Calu3 (cell line): ENCODE measurements around the gene GRP. TPM values are rescaled to one million over a fixed set of nuclear protein-coding genes. Genes with fewer than 3 reads are reported as not detected.

Experiments
- BruUV-seq: library from RNA; stranded (reverse); fragments of 400-500 nt; replicated peaks from 2 replicates; lab custom pipeline; 2021; lab: Mats Ljungman, UMichigan
- CTCF ChIA-PET: fragments of 300-600 bp; sonication (Branson Sonifier 250); formaldehyde crosslinking; loops from one replicate; lab custom pipeline; 2022; ENCODE audit warnings: antibody characterized with exemption; lab: Charles Lee
- DNase-seq: peaks from one replicate; pipeline ENCODE4 v3.0.0; 2022
- H3K27ac Mint-ChIP-seq: one replicate; pipeline ENCODE4 v1.8.0; 2022; ENCODE audit warnings: mixed read lengths; ENCODE audit not compliant: unreplicated experiment
- H3K27me3 Mint-ChIP-seq: one replicate; pipeline ENCODE4 v1.8.0; 2022; ENCODE audit warnings: mixed read lengths; ENCODE audit not compliant: unreplicated experiment
- H3K36me3 Mint-ChIP-seq: one replicate; pipeline ENCODE4 v1.8.0; 2022; ENCODE audit warnings: mild to moderate bottlenecking, moderate library complexity, mixed read lengths; ENCODE audit not compliant: insufficient read depth, unreplicated experiment
- H3K4me1 Mint-ChIP-seq: one replicate; pipeline ENCODE4 v1.8.0; 2022; ENCODE audit warnings: mild to moderate bottlenecking, low read depth, mixed read lengths; ENCODE audit not compliant: unreplicated experiment
- H3K4me3 Mint-ChIP-seq: one replicate; pipeline ENCODE4 v1.8.0; 2022; ENCODE audit warnings: mild to moderate bottlenecking, low read depth, moderate library complexity, mixed read lengths; ENCODE audit not compliant: unreplicated experiment
- H3K9me3 Mint-ChIP-seq: one replicate; pipeline ENCODE4 v1.8.0; 2022; ENCODE audit warnings: low read depth, mixed read lengths; ENCODE audit not compliant: unreplicated experiment
- intact Hi-C: fragments of 100-400 bp; cut with micrococcal nuclease; formaldehyde crosslinking; loops from one replicate; pipeline ENCODE4 v1.10.0; 2022; ENCODE audit not compliant: unreplicated experiment
- total RNA-seq: library from RNA; stranded (reverse); gene quantifications from 2 replicates; pipeline ENCODE4 v1.2.3, GENCODE V29; 2022
- TF ChIP-seq, protein P1 (sequence below): fragments of 200-600 bp; IDR thresholded peaks from one replicate; pipeline ENCODE4 v1.8.0; 2022; ENCODE audit warnings: antibody characterized with exemption; ENCODE audit not compliant: unreplicated experiment

The GRP gene
- total RNA-seq, 1 experiment from 2014 or later: not detected

DNA sequence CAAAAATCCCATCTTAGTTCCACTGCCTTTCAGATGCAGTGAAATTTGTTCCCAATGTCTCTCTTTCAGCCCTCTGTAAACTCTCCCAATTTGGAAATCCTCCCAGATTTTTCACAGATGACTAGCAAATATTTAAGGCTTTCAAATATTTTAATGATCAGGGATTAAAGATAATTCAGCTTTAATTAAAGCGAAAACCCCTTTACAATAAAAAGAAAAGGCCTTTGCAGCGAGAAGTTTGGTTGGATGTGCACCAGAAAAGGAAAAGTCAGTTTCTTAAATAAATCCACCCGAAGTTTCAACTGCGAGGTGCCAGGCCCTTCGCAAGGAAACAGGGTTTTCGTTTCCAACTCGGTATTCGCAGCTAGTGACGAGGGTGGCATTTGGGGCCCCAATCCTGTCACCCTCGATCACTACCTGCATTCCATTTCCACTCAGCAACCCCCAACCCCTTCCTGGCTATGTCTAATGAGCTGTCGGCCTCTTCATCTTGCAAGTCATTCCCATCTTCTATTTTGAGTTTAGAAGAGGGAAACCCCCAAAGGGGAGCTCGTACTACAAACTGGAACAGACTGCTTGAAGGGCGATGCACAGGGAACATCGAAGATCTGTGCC, 51.8 kb downstream of the GRP start:
- Mint-ChIP-seq H3K4me3 (no peak overlapping the region), H3K27me3 (peaks cover 96% of the 10 kb centered on the region), H3K27ac (no peak overlapping the region), H3K36me3 (peaks cover 5% of the 10 kb centered on the region), H3K4me1 (peaks cover 27% of the 10 kb centered on the region), H3K9me3 (no peaks in the 10 kb centered on the region)
- intact Hi-C loops: no loop called here
- CTCF ChIA-PET: interaction anchor here (0.7 to 1.9 kb wide), 2 partner anchors 11 to 131 kb away, joined by 3 to 4 read pairs; no protein-coding TSS in a partner anchor
- TF ChIP-seq, protein P1, sequence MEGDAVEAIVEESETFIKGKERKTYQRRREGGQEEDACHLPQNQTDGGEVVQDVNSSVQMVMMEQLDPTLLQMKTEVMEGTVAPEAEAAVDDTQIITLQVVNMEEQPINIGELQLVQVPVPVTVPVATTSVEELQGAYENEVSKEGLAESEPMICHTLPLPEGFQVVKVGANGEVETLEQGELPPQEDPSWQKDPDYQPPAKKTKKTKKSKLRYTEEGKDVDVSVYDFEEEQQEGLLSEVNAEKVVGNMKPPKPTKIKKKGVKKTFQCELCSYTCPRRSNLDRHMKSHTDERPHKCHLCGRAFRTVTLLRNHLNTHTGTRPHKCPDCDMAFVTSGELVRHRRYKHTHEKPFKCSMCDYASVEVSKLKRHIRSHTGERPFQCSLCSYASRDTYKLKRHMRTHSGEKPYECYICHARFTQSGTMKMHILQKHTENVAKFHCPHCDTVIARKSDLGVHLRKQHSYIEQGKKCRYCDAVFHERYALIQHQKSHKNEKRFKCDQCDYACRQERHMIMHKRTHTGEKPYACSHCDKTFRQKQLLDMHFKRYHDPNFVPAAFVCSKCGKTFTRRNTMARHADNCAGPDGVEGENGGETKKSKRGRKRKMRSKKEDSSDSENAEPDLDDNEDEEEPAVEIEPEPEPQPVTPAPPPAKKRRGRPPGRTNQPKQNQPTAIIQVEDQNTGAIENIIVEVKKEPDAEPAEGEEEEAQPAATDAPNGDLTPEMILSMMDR: no peak
- BruUV-seq: no TSS peak
- DNase-seq: no peak

DNA sequence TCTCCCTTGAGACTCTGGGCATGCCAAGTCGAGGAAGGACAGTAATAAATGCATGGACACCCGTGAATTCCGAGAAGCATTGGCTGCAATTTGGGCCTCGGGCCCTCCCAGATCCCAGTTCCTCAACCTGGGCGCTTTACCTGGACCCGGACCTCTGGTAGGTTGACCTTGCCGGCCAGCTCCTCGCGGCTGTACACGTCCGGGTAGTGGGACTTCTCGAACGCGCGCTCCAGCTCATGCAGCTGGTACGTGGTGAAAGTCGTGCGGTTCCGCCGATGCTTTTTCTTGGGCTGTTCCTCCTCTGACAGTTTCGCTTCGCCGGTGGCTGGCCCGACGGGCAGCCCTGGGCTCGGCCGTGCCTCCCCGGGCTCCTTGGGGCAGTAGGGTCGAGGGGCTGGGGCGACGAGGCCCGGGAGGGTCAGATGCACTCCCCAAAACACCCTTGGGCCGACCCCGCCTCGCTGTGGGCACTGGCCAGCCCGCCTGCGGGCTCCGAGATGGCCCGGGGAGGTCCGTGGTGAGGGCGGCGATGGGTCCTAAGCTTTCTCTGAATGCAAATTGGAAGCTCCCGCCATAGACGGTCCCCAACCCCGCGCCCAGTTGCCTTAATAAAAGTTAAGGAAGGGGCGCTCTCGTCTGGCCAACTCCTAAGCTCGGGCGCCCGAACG, 52.4 kb downstream of the GRP start:
- CTCF ChIA-PET: no interaction called here
- intact Hi-C loops: no loop called here
- no peak overlapping the region for H3K27ac Mint-ChIP-seq
- no peak for DNase-seq
- H3K9me3 Mint-ChIP-seq: no peaks in the 10 kb centered on the region
- peaks cover 96% of the 10 kb centered on the region for H3K27me3 Mint-ChIP-seq
- TF ChIP-seq, protein P1: no peak
- peaks cover 5% of the 10 kb centered on the region for H3K36me3 Mint-ChIP-seq
- no peak overlapping the region for H3K4me3 Mint-ChIP-seq
- no TSS peak for BruUV-seq
- peaks cover 25% of the 10 kb centered on the region for H3K4me1 Mint-ChIP-seq

DNA sequence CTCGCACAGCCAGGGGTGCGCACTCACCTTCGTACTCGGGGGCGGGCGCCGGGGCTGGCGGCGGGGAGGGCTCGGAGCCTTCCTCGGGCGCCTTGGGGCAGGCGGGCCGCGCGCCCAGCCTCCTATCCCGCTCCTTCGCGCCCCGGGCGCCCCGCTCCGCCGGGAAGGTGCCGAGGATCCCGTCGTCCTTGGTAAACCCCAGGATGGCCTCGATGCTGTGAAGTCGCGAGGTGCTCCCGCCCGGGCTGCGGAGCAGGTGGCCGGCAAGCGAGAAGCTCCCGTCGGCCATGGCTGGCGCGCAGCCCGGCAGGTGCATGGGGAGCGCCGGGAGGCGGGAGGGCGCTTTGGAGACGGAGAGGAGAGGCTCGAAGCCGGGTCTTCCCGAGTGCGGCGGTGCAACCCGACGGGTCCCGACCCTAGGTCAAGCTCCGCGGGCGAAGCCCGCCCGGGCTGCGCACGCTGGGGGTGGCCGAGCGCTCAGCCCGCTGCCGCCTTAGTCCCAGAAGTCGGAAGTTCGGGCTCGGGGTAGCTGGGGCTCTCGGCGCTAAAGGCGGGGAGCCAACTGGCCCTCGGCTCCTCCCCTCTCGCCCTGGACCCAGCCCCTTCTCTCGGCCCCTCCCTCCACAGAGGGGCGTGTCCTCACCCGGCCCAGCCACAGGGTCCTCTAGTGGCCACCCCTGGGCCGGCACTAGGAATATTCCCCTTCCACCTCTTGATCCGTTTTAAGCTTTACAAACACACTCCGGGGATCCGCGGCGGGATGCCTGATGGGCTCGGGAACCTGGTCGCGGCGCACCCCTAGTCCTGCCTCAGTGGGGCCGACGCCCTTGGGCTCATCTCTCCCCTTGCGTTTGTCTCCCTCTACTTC, 53.2 kb downstream of the GRP start, which contains the start of gene RAX:
Gene RAX, minus strand, starts transcription at position 564 of the 868 bp plus-strand sequence. Its CDS starts 248 bp downstream, at position 316.
- no peaks in the 10 kb centered on the region for H3K9me3 Mint-ChIP-seq

More for the DNA sequence above, 53.2 kb downstream of the GRP start, which contains the start of gene RAX:
- H3K36me3 Mint-ChIP-seq: peaks cover 5% of the 10 kb centered on the region
- H3K27me3 Mint-ChIP-seq: peaks cover 96% of the 10 kb centered on the region
- intact Hi-C loops: no loop called here
- no peak within 1 kb of the TSS for H3K4me3 Mint-ChIP-seq
- BruUV-seq: no TSS peak
- H3K4me1 Mint-ChIP-seq: peaks cover 17% of the 10 kb centered on the region
- CTCF ChIA-PET: no interaction called here
- TF ChIP-seq, protein P1: no peak
- no peak within 1 kb of the TSS for H3K27ac Mint-ChIP-seq
- DNase-seq: no peak
